ENCODE results near the gene YIPF2. TPM values are rescaled to one million over a fixed set of nuclear protein-coding genes. Genes with fewer than 3 reads are reported as not detected.
"Not testable (repeated sequence)": the region's sequence is repeated elsewhere in the genome, so short reads cannot be mapped to it uniquely, and the experiment has no call there.

YIPF2 gene
- total RNA-seq, 1 experiment from 2014 or later, result 65.5 TPM

DNA sequence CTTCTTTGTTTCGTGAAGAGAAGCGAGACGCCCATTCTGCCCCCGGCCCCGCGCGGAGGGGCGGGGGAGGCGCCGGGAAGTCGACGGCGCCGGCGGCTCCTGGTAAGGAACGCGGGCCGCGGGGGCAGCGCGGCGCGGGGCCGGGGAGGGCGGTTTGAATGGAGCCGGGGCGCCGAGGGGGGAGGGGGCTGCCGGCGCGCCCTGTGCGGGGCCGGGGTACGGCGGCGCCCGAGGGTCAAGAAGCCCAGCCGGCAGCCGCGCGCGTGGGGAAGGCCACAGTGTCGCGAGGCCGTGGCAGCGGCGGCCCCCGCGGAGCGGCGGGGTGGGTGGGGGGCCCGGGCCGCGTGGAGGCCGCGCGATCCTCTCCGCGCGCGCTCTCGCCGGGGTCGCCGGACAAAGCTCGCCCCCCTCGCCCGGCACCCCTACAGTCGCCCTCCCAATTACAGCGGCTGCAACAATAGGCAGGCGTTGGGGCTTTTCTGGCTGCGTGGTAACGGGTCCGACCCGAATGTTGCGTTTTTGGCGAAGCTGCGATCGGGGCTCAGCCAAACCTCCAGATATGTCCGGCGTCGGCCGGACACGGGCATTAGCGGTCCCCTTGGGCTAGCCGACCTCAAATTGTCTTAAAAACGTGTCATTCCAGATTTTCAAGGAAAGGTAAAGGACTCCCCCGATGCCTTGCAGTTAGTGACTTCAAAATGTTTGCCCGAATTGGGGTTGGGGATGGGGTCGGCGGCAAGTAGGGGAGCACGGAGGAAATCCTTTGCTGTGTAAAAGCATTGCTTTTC lies 32.8 kb upstream of the YIPF2 start:
- no peaks in the 10 kb centered on the region for H3K9me3 Mint-ChIP-seq (ENCODE audit: unreplicated experiment)
- H3K4me1 Mint-ChIP-seq (ENCODE audit: insufficient read depth, unreplicated experiment), result no peaks in the 10 kb centered on the region
- intact Hi-C loops (cut with micrococcal nuclease), result loop anchor here (2.0 kb wide), 1 partner anchor 18 kb away; no protein-coding TSS in a partner anchor
- TF ChIP-seq, protein P1, sequence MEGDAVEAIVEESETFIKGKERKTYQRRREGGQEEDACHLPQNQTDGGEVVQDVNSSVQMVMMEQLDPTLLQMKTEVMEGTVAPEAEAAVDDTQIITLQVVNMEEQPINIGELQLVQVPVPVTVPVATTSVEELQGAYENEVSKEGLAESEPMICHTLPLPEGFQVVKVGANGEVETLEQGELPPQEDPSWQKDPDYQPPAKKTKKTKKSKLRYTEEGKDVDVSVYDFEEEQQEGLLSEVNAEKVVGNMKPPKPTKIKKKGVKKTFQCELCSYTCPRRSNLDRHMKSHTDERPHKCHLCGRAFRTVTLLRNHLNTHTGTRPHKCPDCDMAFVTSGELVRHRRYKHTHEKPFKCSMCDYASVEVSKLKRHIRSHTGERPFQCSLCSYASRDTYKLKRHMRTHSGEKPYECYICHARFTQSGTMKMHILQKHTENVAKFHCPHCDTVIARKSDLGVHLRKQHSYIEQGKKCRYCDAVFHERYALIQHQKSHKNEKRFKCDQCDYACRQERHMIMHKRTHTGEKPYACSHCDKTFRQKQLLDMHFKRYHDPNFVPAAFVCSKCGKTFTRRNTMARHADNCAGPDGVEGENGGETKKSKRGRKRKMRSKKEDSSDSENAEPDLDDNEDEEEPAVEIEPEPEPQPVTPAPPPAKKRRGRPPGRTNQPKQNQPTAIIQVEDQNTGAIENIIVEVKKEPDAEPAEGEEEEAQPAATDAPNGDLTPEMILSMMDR (IDR thresholded peaks at IDR 0.05; ENCODE audit: unreplicated experiment), result no peak
- H3K36me3 Mint-ChIP-seq (ENCODE audit: insufficient read depth, unreplicated experiment), result peaks cover 18% of the 10 kb centered on the region
- peak overlapping the region; percentile 72 for H3K27ac Mint-ChIP-seq (ENCODE audit: low read depth, unreplicated experiment)
- POLR2A ChIA-PET, result interaction anchor here (0.6 to 2.9 kb wide), 17 partner anchors 9 to 638 kb away, joined by 3 to 30 read pairs (median 5); partner anchors contain the start of genes LDLR, TMED1 and YIPF2
- peak; percentile 34 for DNase-seq (ENCODE audit: unreplicated experiment)
- CTCF ChIA-PET, result interaction anchor here (0.6 to 6.0 kb wide), 3 partner anchors 19 to 29 kb away, joined by 3 to 54 read pairs (median 5); no protein-coding TSS in a partner anchor
- BruUV-seq (replicated peaks), result no TSS peak
- peak overlapping the region; percentile 86 for H3K4me3 Mint-ChIP-seq (ENCODE audit: unreplicated experiment)
- H3K27me3 Mint-ChIP-seq (ENCODE audit: insufficient read depth, unreplicated experiment), result no peaks in the 10 kb centered on the region

- peak within 1 kb of the TSS; percentile 86 for H3K4me3 Mint-ChIP-seq (ENCODE audit: unreplicated experiment)
- intact Hi-C loops (cut with micrococcal nuclease), result loop anchor here (2.0 kb wide), 1 partner anchor 18 kb away; no protein-coding TSS in a partner anchor
- H3K9me3 Mint-ChIP-seq (ENCODE audit: unreplicated experiment), result no peaks in the 10 kb centered on the region
- BruUV-seq (replicated peaks), result TSS peak; percentile 91
- H3K27me3 Mint-ChIP-seq (ENCODE audit: insufficient read depth, unreplicated experiment), result no peaks in the 10 kb centered on the region
- POLR2A ChIA-PET, result interaction anchor here (0.7 to 2.9 kb wide), 15 partner anchors 11 to 147 kb away, joined by 3 to 30 read pairs (median 6); partner anchors contain the start of genes LDLR, TMED1 and YIPF2
- CTCF ChIA-PET, result interaction anchor here (0.6 to 6.0 kb wide), 6 partner anchors 13 to 166 kb away, joined by 3 to 54 read pairs (median 4); no protein-coding TSS in a partner anchor
- peak within 1 kb of the TSS; percentile 92 for H3K27ac Mint-ChIP-seq (ENCODE audit: low read depth, unreplicated experiment)
- TF ChIP-seq, protein P1 (IDR thresholded peaks at IDR 0.05; ENCODE audit: unreplicated experiment), result no peak
- peaks cover 18% of the 10 kb centered on the region for H3K36me3 Mint-ChIP-seq (ENCODE audit: insufficient read depth, unreplicated experiment)
- peak; percentile 96 for DNase-seq (ENCODE audit: unreplicated experiment)
- no peaks in the 10 kb centered on the region for H3K4me1 Mint-ChIP-seq (ENCODE audit: insufficient read depth, unreplicated experiment)
Measured at GRCh38 chr19:10960314-10961072, 32.1 kb upstream of the YIPF2 start, which contains the start of gene SMARCA4. Gene SMARCA4 (plus strand): TSS chr19:10961030. CDS start chr19:10984152, 23,122 bp downstream.

GRCh38 chr19:10959277-10959968 lies 31.0 kb upstream of the YIPF2 start:
- Mint-ChIP-seq H3K36me3 (ENCODE audit: insufficient read depth, unreplicated experiment) (peaks cover 13% of the 10 kb centered on the region), H3K4me3 (ENCODE audit: unreplicated experiment) (peak overlapping the region; percentile 86), H3K27ac (ENCODE audit: low read depth, unreplicated experiment) (peak overlapping the region; percentile 92)
- BruUV-seq (replicated peaks); intact Hi-C loops (cut with micrococcal nuclease); H3K27me3 Mint-ChIP-seq (ENCODE audit: insufficient read depth, unreplicated experiment); H3K4me1 Mint-ChIP-seq (ENCODE audit: insufficient read depth, unreplicated experiment); DNase-seq (ENCODE audit: unreplicated experiment); H3K9me3 Mint-ChIP-seq (ENCODE audit: unreplicated experiment): not testable (repeated sequence)
- CTCF ChIA-PET, result interaction anchor here (0.6 to 6.0 kb wide), 6 partner anchors 12 to 167 kb away, joined by 3 to 54 read pairs (median 3); no protein-coding TSS in a partner anchor
- POLR2A ChIA-PET, result interaction anchor here (0.6 to 2.9 kb wide), 9 partner anchors 10 to 553 kb away, joined by 3 to 30 read pairs (median 7); partner anchors contain the start of genes LDLR and TMED1

GRCh38 chr19:10952809-10953208 lies 24.4 kb upstream of the YIPF2 start:
- H3K27me3 Mint-ChIP-seq (ENCODE audit: insufficient read depth, unreplicated experiment), result no peaks in the 10 kb centered on the region
- H3K4me3 Mint-ChIP-seq (ENCODE audit: unreplicated experiment), result no peak overlapping the region
- TF ChIP-seq, protein P1 (IDR thresholded peaks at IDR 0.05; ENCODE audit: unreplicated experiment), result no peak
- BruUV-seq (replicated peaks), result no TSS peak
- H3K27ac Mint-ChIP-seq (ENCODE audit: low read depth, unreplicated experiment), result no peak overlapping the region
- no peaks in the 10 kb centered on the region for H3K36me3 Mint-ChIP-seq (ENCODE audit: insufficient read depth, unreplicated experiment)
- intact Hi-C loops (cut with micrococcal nuclease), result no loop called here
- H3K9me3 Mint-ChIP-seq (ENCODE audit: unreplicated experiment), result no peaks in the 10 kb centered on the region
- DNase-seq (ENCODE audit: unreplicated experiment), result no peak
- ChIA-PET POLR2A (interaction anchor here (0.7 to 1.3 kb wide), 2 partner anchors 9 to 17 kb away, joined by 3 read pairs; no protein-coding TSS in a partner anchor), CTCF (interaction anchor here (1.0 to 2.5 kb wide), 3 partner anchors 11 to 23 kb away, joined by 3 to 18 read pairs (median 4); no protein-coding TSS in a partner anchor)
- H3K4me1 Mint-ChIP-seq (ENCODE audit: insufficient read depth, unreplicated experiment), result peaks cover 6% of the 10 kb centered on the region

Data from MCF 10A (cell line).